ENCODE data around the gene AMBP. TPM values are rescaled to one million over a fixed set of nuclear protein-coding genes. Genes with fewer than 3 reads are reported as not detected.

AMBP gene
- total and polyA plus RNA-seq, 2 donors (not counting 1 experiment from before 2014, with no cell fraction given): not detected

- CTCF ChIA-PET: no interaction called here
- ATAC-seq (ENCODE audit: low read depth): no peak
- intact Hi-C loops (cut with micrococcal nuclease): no loop called here
- TF ChIP-seq CTCF (IDR thresholded peaks at IDR 0.05) (no peak), EZH2 (IDR thresholded peaks at IDR 0.05; ENCODE audit: borderline replicate concordance, insufficient read depth, low read depth, low read length, poor library complexity, severe bottlenecking) (no peak)
- no peak overlapping the region for H3K4me2 ChIP-seq (replicated peaks; ENCODE audit: low read depth, low read length, poor library complexity, severe bottlenecking)
- peaks cover 26% of the 10 kb centered on the region for H3K27me3 Mint-ChIP-seq
- H3K9ac ChIP-seq (ENCODE audit: low read length): no peak overlapping the region
- no peaks in the 10 kb centered on the region for H3K79me2 ChIP-seq (ENCODE audit: control insufficient read depth, insufficient read depth, low read length)
- no peaks in the 10 kb centered on the region for H3K4me1 Mint-ChIP-seq
- POLR2A ChIA-PET: no interaction called here
- no peak overlapping the region for H3K27ac ChIP-seq (ENCODE audit: low read length in 2 of 2)
- no peaks in the 10 kb centered on the region for H3K36me3 ChIP-seq (replicated peaks in 1 of 2; ENCODE audit: control extremely low read depth in 1 of 2, control insufficient read depth in 1 of 2, extremely low read depth in 1 of 2, insufficient read depth in 2 of 2, low read length in 1 of 2)
- H3K4me3 ChIP-seq (ENCODE audit: control extremely low read depth in 1 of 5, extremely low read depth in 1 of 5, insufficient read depth in 1 of 5, low read depth in 2 of 5, low read length in 4 of 5): no peak overlapping the region
- no peaks in the 10 kb centered on the region for H3K9me3 Mint-ChIP-seq (ENCODE audit: insufficient read depth)
- DNase-seq: no peak
- WGBS (ENCODE audit: insufficient coverage): 87% methylated on average over 13 of the region's 16 CpGs
- no peak overlapping the region for H3K27ac Mint-ChIP-seq
- no peak overlapping the region for H2AFZ ChIP-seq (ENCODE audit: insufficient read depth, low read depth, low read length, poor library complexity, severe bottlenecking)
- no peaks in the 10 kb centered on the region for H4K20me1 ChIP-seq (ENCODE audit: control insufficient read depth, insufficient read depth, low read length, poor library complexity, severe bottlenecking)
- H3K4me1 ChIP-seq (ENCODE audit: control insufficient read depth in 2 of 2, insufficient read depth in 2 of 2, low read length in 2 of 2): no peaks in the 10 kb centered on the region
- peaks cover 0 to 4% (median 0%) of the 10 kb centered on the region in 4 experiments for H3K27me3 ChIP-seq (replicated peaks in 1 of 4; ENCODE audit: control extremely low read depth in 1 of 4, control insufficient read depth in 3 of 4, insufficient read depth in 4 of 4, low read length in 3 of 4)
- H3K9me3 ChIP-seq (ENCODE audit: control extremely low read depth in 1 of 3, control insufficient read depth in 2 of 3, insufficient read depth in 1 of 3, low read length in 2 of 3): peaks cover 0 to 1% (median 0%) of the 10 kb centered on the region in 3 donors
- H3K4me3 Mint-ChIP-seq: no peak overlapping the region
These were observed 43.4 kb upstream of the AMBP start for GRCh38 chr9:114121227-114122135.
